Stimulated activated CD8-positive, alpha-beta memory T cell treated with anti-CD3 and anti-CD28 coated beads, Interleukin-7, amount 100 ng/mL, for 4 hours (primary cell): Measurements from ENCODE around the gene ABCG1.
A peak's percentile ranks its signal among the peaks of the same experiment; 100 is the strongest.

Experiments used
- DNase-seq, 2 donors: peaks; one replicate each; pipeline ENCODE4 v3.0.0-alpha.2; 2020; ENCODE audit warnings: low read depth in 2 of 2

Gene ABCG1

DNA sequence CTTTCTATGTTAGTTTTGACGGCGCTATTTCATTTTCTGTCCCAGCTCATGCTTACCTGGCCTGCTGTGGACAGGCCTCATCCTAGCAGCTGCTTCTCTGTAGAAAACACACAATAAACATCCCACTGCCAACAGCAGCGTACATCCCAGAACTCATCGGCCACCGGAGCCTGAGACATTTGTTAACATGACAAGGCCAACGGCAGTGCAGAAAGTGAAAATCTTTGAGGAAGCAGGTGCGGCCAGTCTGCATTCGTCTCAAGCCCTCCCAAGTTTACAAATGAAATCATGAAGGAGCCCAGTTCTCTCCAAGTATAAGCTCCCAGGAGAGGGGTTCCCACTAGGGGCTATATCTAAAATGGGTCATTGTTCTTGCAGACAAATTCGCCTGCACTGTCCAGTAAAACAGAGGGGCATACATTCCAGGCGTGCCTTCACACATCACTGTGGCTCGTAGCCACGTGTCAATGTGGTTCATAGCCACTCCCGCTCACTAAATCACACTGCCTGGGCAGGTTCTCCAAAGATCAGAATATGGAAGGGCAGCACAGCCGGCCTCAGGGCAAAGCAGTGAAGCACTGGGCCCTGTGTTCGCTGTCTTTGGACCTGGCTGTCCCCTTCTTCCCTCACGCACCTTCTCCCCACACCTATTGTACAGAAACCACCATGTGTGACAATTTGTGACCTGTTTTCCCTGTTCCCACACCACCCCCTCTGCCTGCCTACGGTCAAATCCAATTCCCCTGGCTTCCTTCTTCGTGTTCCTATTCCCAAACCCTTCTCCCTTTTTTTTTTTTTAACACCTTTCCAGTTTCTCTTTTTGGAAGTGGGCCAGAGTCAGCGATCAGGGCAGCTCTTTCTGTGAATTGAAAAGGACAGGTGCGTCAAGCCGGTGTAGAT is 27.0 kb upstream of the ABCG1 start:
- no peak for DNase-seq

GRCh38 chr21:42193131-42193671 is 25.7 kb upstream of the ABCG1 start:
- peak; percentile 34 to 49 for DNase-seq

GRCh38 chr21:42193721-42194120 is 25.2 kb upstream of the ABCG1 start:
- no peak for DNase-seq

- DNase-seq, result no peak
These were observed 24.1 kb upstream of the ABCG1 start for GRCh38 chr21:42194863-42195262.

- no peak for DNase-seq
These were observed 23.4 kb upstream of the ABCG1 start for GRCh38 chr21:42195378-42196031.

- no peak for DNase-seq
These were observed 19.7 kb upstream of the ABCG1 start for GRCh38 chr21:42198929-42199867.

DNA sequence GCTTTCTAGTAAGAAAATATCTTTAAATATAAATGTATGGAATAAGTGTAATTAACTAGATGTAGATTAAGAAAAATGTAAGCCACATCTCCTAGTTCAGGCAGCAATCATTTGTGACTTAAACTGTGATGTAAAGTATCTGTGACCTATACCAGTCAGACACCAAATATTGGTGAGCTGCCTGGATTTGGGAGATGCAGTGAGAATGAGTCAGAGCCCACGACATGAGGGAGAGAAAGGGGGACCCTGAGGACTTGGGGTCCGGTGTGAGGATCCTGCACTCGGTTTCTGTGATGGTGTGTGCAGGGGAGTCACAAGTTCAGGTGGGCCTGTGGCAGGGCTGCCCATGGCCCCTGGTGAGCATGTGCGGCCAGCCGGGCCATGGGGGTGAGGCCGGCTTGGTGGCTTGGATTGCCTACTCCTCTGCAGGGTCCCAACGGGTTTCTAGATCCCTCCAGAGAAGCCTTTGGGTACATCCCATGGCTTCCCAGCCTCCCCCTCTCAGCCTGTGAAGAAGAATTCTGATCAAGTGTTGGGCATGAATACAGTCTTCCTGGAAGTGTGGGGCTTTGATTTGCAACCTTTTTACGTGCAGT is 19.0 kb upstream of the ABCG1 start:
- no peak for DNase-seq

DNA sequence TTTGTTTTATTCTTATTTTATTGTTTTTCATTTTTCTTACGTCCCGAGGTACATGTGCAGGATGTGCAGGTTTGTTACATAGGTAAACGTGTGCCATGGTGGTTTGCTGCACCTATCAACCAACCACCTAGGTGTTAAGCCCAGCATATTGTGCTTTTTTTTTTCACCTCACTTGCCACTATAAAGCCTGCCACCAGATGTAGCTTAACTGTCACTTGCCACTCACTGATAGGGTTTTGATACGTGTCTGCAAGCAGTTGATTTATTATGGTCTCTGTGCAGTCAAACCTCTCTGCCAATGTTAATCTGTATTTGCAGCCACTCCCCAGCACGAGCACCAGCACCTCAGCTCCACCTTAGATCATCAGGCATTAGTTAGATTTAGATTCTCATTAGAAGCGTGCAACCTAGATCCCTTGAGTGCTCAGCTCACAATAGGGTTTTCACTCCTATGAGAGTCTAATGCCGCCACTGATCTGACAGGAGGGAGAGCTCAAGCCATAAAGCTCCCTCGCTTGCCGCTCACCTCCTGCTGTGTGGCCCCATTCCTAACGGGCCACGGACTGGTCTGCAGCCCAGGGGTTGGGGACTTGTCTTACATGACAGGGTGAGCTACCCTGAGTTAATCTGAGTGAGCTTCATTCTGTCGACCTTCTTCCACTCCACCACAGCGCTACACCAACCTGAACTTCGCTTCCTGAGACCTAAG is 17.9 kb upstream of the ABCG1 start:
- no peak for DNase-seq

DNA sequence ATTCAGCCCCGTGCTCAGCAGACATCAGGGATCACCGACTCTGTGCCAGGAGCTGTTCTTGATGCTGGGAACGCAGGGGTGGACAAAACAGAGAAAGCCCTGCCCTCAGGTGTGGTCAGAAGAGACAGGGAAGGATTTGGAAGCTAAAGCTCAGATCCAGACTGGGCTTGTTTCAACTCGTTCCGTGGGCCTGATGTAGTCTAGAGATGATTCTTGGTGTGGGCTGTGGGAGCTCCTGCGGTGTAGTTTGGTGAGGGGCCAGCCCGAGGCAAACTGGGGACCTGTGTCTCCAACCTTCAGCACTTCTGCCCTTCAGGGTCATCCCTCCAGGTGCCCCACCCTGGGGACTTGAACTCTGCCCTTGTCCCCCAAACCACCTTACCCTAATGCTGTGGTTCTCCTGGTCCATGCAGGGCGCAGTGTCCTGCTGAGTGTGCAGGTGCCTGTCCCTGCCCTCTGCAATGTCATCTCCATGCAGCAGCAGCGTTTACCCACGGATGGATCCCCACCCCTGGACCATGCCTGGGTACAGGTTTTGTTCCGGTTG is 17.3 kb upstream of the ABCG1 start:
- no peak for DNase-seq

DNA sequence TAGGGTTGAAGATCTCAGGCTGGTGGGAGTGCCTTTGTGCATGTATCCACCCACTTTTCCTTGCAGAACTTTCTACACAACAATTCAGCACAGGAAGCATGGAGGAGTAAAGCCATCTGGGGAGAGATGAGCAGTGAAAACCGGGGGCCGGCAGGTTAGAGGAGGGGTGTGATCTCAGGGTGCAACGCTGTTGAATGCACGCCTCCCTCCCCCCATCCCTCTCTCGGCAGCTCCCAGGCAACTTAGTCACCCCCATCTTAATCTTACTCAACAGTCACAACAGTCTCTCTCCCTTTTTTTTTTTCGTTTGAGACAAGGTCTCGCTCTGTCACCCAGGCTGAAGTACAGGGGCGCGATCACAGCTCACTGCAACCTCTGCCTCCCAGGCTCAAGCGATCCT is 16.6 kb upstream of the ABCG1 start:
- no peak for DNase-seq

DNA sequence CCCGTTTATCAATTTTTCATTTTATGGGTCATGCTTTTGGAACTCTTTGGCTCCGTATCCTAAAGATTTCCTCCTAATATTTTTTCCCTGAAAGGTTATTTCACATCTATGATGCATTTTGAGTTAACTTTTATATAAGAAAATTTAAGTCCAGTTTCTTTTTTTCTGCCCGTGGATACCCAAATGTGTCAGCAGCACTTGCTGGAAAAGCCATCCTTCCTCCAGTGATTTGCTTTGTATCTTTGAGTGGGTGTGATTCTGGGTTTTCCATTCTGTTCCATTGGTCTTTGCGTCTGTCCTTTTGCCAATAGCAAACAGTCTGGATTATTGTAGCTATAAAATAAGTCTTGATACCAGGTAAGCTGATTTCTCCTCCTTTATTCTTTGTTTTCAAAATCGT is 15.6 kb upstream of the ABCG1 start:
- DNase-seq, result no peak

GRCh38 chr21:42203936-42204335 is 15.0 kb upstream of the ABCG1 start:
- no peak for DNase-seq

- no peak for DNase-seq
These were observed 11.5 kb upstream of the ABCG1 start for GRCh38 chr21:42207426-42207825.

- DNase-seq, result no peak
These were observed 10.9 kb upstream of the ABCG1 start for GRCh38 chr21:42208036-42208435.

DNA sequence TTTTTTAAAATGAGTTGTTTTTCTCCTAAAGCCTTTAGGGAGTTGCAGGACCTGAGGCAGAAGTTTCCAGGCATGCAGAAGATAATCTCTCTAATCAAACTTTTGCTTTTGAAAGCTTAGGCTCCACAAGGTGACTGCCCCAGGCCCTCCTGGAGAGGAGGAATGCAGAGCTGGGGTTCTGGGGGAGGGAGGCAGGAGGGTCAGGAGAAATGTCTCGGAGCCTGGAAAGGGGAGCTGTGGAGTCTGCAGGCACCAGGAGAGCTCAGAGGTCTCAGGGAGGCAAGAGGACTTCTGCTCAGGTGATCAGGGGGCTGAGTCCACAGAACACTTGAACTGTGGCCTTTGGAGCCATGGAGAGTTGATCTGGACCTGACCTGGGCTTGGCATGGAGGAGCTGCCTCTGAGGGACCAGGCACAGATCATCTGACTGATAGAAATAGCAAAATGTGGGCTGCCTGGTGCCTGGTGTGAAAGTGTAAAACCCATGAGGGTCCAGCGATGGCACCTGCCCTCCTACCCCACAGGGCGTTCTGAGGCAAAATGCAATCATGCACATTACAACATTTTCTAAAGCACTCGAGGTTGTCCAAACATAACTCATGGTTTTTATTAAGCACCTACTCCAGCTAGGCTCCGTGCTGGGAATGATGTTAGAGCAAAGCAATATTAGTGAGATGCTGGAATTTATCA is 10.0 kb upstream of the ABCG1 start:
- DNase-seq, result no peak

DNA sequence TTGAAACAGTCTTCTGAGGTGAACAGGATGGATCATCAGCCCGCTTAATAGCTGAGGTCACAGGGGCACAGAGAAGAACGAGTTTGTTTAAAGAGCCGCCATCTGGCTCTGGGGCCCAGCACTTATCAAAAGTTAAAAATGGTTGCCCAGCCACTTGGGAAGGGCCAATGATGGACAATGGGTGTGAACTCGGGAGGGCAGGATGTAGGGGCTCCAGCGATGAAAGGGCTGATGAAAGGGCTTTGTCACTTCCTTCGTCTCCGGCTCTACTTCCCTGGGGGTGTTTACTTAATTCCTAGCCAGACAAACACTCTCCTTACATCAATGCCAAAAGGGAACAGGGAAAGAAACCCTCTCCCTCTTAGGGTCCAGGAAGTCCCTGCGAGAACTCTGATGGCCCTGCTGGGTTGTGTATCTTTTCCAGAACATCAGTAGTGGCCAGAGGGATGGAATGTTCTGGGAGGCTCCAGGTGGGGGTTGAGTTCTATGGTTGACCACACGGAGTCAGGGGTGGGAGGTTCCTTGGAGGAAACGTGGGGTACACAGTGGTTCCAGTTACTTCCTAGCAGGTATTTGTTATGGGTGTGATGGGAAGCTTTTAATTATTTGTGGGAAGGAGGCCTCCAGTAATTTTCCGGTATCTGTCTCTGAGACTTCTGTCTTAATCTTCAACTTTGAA is 9.0 kb upstream of the ABCG1 start:
- DNase-seq, result no peak

GRCh38 chr21:42212266-42212665 is 6.7 kb upstream of the ABCG1 start:
- no peak for DNase-seq

DNA sequence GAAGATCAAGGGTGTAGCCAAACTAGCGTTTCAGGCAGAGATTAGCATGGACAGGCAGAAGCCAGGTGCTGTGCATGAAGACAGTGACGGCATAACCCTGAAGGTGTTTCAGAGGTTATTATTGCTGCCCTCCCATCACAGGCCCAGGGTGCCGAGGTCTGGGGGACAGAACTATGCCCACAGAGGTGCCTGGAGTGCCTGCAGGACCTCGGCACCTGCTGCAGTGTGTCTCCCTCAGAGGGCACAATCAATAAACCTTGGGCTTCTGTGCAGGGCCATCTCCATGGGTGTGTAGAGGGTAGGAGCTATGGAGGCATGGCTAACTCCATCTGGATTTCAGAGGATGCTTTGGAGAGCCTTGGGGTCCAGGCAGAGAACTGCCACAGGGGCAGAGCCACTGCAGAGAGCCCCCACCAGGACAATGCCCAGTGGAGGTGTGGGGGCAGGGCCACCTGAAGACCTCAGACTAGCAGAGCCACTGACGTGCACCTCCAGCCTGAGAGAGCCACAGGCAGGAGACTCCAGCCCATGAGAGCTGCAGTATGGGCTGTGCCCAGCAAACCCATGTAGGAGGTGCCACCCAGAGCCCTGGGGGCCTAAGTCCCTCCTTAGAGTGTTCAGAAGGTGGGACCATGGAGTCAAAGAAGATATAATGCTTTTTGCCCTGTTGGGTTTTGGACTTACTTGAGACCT is 5.7 kb upstream of the ABCG1 start:
- DNase-seq, result no peak
